Panc1 (cell line): ENCODE results near the gene ADORA1. TPM values are rescaled to one million over a fixed set of nuclear protein-coding genes. Genes with fewer than 3 reads are reported as not detected.

Source experiments
- ATAC-seq: fragments of 200-7000 bp; cut with Tn5 transposase; 2 replicates; pipeline ENCODE4 v1.9.1; 2020; ENCODE audit warnings: mild to moderate bottlenecking, moderate library complexity
- BruUV-seq: library from RNA; stranded (reverse); fragments of 400-500 nt; replicated peaks from 2 replicates; lab custom pipeline; 2021; lab: Mats Ljungman, UMichigan
- CTCF ChIA-PET: fragments of 300-600 bp; sonication (Branson Sonifier 250); formaldehyde crosslinking; loops from one replicate; lab custom pipeline; 2022; ENCODE audit warnings: antibody characterized with exemption; lab: Charles Lee
- POLR2A ChIA-PET: fragments of 300-600 bp; sonication (Branson Sonifier 250); formaldehyde crosslinking; loops from one replicate; lab custom pipeline; 2022; ENCODE audit warnings: antibody characterized with exemption; lab: Charles Lee
- DNase-seq: peaks from one replicate; pipeline ENCODE4 v3.0.0-alpha.2; 2010; ENCODE audit warnings: low read depth, low spot score
- H3K27ac ChIP-seq: 2 replicates; pipeline ENCODE4 v1.5.1; 2011; ENCODE audit warnings: mild to moderate bottlenecking, low read length, inconsistent platforms
- H3K27me3 ChIP-seq: fragments of 200-500 bp; sonication (Bioruptor generic); 2 replicates; pipeline ENCODE4 v1.6.0; 2014; ENCODE audit warnings: low read length, inconsistent platforms; ENCODE audit not compliant: control insufficient read depth, insufficient read depth
- H3K36me3 ChIP-seq: fragments of 200-500 bp; sonication (Bioruptor generic); 2 replicates; pipeline ENCODE4 v1.5.1; 2014; ENCODE audit warnings: inconsistent platforms, mild to moderate bottlenecking, low read length, moderate library complexity; ENCODE audit not compliant: control insufficient read depth, insufficient read depth
- H3K4me1 ChIP-seq: 2 replicates; pipeline ENCODE4 v1.5.1; 2011; ENCODE audit warnings: inconsistent platforms, mild to moderate bottlenecking, low read length, moderate library complexity; ENCODE audit not compliant: control insufficient read depth, insufficient read depth
- H3K4me3 ChIP-seq, 2 experiments: 2 replicates each; pipeline ENCODE4 v1.5.1; 2011 to 2012; ENCODE audit warnings: low read depth in 2 of 2, low read length in 2 of 2, mild to moderate bottlenecking in 2 of 2, inconsistent platforms in 1 of 2, moderate library complexity in 1 of 2
- H3K9me3 ChIP-seq: fragments of 200-500 bp; sonication (Bioruptor generic); 2 replicates; pipeline ENCODE4 v1.5.1; 2014; ENCODE audit warnings: low read depth, mild to moderate bottlenecking, inconsistent platforms, low read length, moderate library complexity; ENCODE audit not compliant: control insufficient read depth, insufficient read depth
- CTCF ChIP-seq: fragments of 450-650 bp; IDR thresholded peaks from 2 replicates; pipeline ENCODE4 v1.5.1; 2017; ENCODE audit warnings: mild to moderate bottlenecking
- POLR2AphosphoS5 ChIP-seq: IDR thresholded peaks from 2 replicates; pipeline ENCODE4 v1.6.1; 2012; ENCODE audit warnings: mild to moderate bottlenecking, low read depth, low read length, moderate library complexity
- REST ChIP-seq, 2 experiments: IDR thresholded peaks; 2 replicates each; pipeline ENCODE4 v1.6.1; 2011 to 2012; ENCODE audit warnings: low read depth in 2 of 2, control low read depth in 1 of 2, low read length in 1 of 2, mild to moderate bottlenecking in 1 of 2, moderate library complexity in 1 of 2; ENCODE audit not compliant: insufficient read depth in 1 of 2
- SIN3A ChIP-seq: IDR thresholded peaks from 2 replicates; pipeline ENCODE4 v1.6.1; 2012; ENCODE audit warnings: low read depth, mild to moderate bottlenecking, low read length, moderate library complexity, borderline replicate concordance; ENCODE audit not compliant: insufficient read depth
- TCF7L2 ChIP-seq: IDR thresholded peaks from 2 replicates; pipeline ENCODE4 v1.6.1; 2011; ENCODE audit warnings: mild to moderate bottlenecking, low read depth, low read length, inconsistent platforms
- in situ Hi-C: cut with HindIII; loops from 2 replicates; pipeline ENCODE4 v1.10.0; 2016; ENCODE audit warnings: low sequenced_read_pairs, low pct_unique_long_range_greater_than_20kb
- intact Hi-C: fragments of 100-400 bp; cut with micrococcal nuclease; formaldehyde crosslinking; loops from one replicate; pipeline ENCODE4 v1.10.0; 2022; ENCODE audit not compliant: unreplicated experiment
- total RNA-seq: library from RNA; stranded (reverse); gene quantifications from one replicate; pipeline ENCODE4 v1.2.1, GENCODE V29; 2021; ENCODE audit not compliant: unreplicated experiment

Gene ADORA1
- total RNA-seq, 1 experiment from 2014 or later: 8.5 TPM

- ChIA-PET POLR2A (no interaction called here), CTCF (interaction anchor here (1.2 kb wide), 1 partner anchor 12 kb away, joined by 3 read pairs; no protein-coding TSS in a partner anchor)
- H3K36me3 ChIP-seq: no peaks in the 10 kb centered on the region
- H3K27me3 ChIP-seq: no peaks in the 10 kb centered on the region
- no peak overlapping the region for H3K27ac ChIP-seq
- H3K4me1 ChIP-seq: no peaks in the 10 kb centered on the region; the same call in none of the 2 replicates
- no peak for ATAC-seq
- no peak for DNase-seq
- in situ Hi-C loops (no loop called here), intact Hi-C loops (no loop called here)
- no peak overlapping the region for H3K4me3 ChIP-seq
- H3K9me3 ChIP-seq: no peaks in the 10 kb centered on the region
- no TSS peak for BruUV-seq
- TF ChIP-seq SIN3A: no peak
- TF ChIP-seq POLR2AphosphoS5: no peak
- TF ChIP-seq TCF7L2: no peak
- no peak for TF ChIP-seq REST (IDR thresholded peaks at IDR 0.05; ENCODE audit: insufficient read depth in 1 of 2, low read depth in 2 of 2, low read length in 1 of 2)
- TF ChIP-seq CTCF: no peak
These were observed 6.6 kb downstream of the ADORA1 start for GRCh38 chr1:203133970-203134725.

GRCh38 chr1:203135636-203136305 lies 8.2 kb downstream of the ADORA1 start:
- no peaks in the 10 kb centered on the region; the same call in 1 of the 2 replicates for H3K4me1 ChIP-seq
- ChIA-PET CTCF (interaction anchor here (0.6 kb wide), 1 partner anchor 542 kb away, joined by 6 read pairs; no protein-coding TSS in a partner anchor), POLR2A (no interaction called here)
- TF ChIP-seq CTCF (no peak), SIN3A (no peak), REST (IDR thresholded peaks at IDR 0.05; ENCODE audit: insufficient read depth in 1 of 2, low read depth in 2 of 2, low read length in 1 of 2) (no peak), POLR2AphosphoS5 (no peak), TCF7L2 (no peak)
- DNase-seq: no peak
- no peak for ATAC-seq
- H3K4me3 ChIP-seq: no peak overlapping the region
- no peaks in the 10 kb centered on the region for H3K27me3 ChIP-seq
- in situ Hi-C loops (no loop called here), intact Hi-C loops (no loop called here)
- H3K27ac ChIP-seq: no peak overlapping the region
- BruUV-seq: no TSS peak
- H3K36me3 ChIP-seq: no peaks in the 10 kb centered on the region
- H3K9me3 ChIP-seq: no peaks in the 10 kb centered on the region
